ENCODE measurements around the gene STX1B. TPM values are rescaled to one million over a fixed set of nuclear protein-coding genes. Genes with fewer than 3 reads are reported as not detected.
"Not testable (repeated sequence)": the region's sequence is repeated elsewhere in the genome, so short reads cannot be mapped to it uniquely, and the experiment has no call there.

Gene STX1B
- total and polyA plus RNA-seq, 2 of the 8 experiments (the other 6 are each of a cell fraction or from before 2014, with no cell fraction given): 8.9 to 20.2 TPM

DNA sequence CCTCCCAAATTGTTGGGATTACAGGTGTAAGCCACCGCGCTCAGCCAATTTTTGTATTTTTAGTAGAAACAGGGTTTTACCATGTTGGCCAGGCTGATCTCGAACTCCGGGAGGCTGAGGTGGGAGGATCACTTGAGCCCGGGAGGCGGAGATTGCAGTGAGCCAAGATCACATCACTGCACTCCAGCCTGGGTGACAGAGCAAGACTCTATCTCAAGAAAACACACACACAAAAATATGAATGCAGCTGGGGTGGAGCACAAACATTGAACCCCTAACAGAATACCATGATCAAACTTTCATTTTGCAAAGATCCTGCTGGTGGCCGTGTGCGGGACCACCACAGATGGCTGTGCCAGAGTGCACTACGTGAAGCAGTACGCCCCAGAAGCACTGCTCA, 7.3 kb upstream of the STX1B start:
- not testable (repeated sequence) for H3K56ac ChIP-seq (replicated peaks; ENCODE audit: insufficient read length, low read depth, low read length); H3K4me2 ChIP-seq (ENCODE audit: insufficient read depth in 1 of 2, low read depth in 2 of 2, low read length in 2 of 2); H3K79me1 ChIP-seq (ENCODE audit: low read depth, low read length); H4K8ac ChIP-seq (ENCODE audit: extremely low read depth, insufficient read depth, low read length); H3K4ac ChIP-seq (replicated peaks; ENCODE audit: insufficient read length, low read depth, low read length); H2BK15ac ChIP-seq (ENCODE audit: low read length); H3K27ac ChIP-seq (ENCODE audit: low read depth, low read length); H3K23me2 ChIP-seq (ENCODE audit: low read depth, low read length); H3K4me3 ChIP-seq (ENCODE audit: extremely low read depth in 1 of 4, insufficient read depth in 2 of 4, low read depth in 3 of 4, low read length in 4 of 4); H3K36me3 ChIP-seq (ENCODE audit: control insufficient read depth in 2 of 4, insufficient read depth in 4 of 4, low read length in 3 of 4); H2BK20ac ChIP-seq (ENCODE audit: low read length); H2AK5ac ChIP-seq (ENCODE audit: low read depth, low read length); FAIRE-seq; H3K9ac ChIP-seq (replicated peaks in 1 of 4; ENCODE audit: extremely low read depth in 1 of 4, low read depth in 3 of 4, low read length in 3 of 4); H3K18ac ChIP-seq (ENCODE audit: extremely low read depth, low read length); H2BK5ac ChIP-seq (ENCODE audit: low read depth, low read length); H4K5ac ChIP-seq (ENCODE audit: insufficient read length, low read depth, low read length); H3K4me1 ChIP-seq (replicated peaks in 1 of 4; ENCODE audit: control insufficient read depth in 3 of 4, insufficient read depth in 4 of 4, low read length in 3 of 4); H2AFZ ChIP-seq (ENCODE audit: low read length); H3K9me3 ChIP-seq (ENCODE audit: insufficient read depth in 2 of 2, low read depth in 1 of 2, low read length in 1 of 2); H4K91ac ChIP-seq (replicated peaks; ENCODE audit: insufficient read length, low read length); H3K14ac ChIP-seq (ENCODE audit: insufficient read length); H3K27me3 ChIP-seq (replicated peaks in 1 of 4; ENCODE audit: control insufficient read depth in 3 of 4, extremely low read depth in 1 of 4, insufficient read depth in 3 of 4, low read length in 3 of 4); H2BK12ac ChIP-seq (ENCODE audit: low read depth, low read length); H4K20me1 ChIP-seq (replicated peaks in 1 of 2; ENCODE audit: control insufficient read depth in 1 of 2, insufficient read depth in 2 of 2, low read length in 2 of 2); H3K79me2 ChIP-seq (ENCODE audit: control insufficient read depth in 1 of 2, insufficient read depth in 2 of 2, low read length in 2 of 2); DNase-seq (ENCODE audit: low read depth in 1 of 2, low spot score in 2 of 2); H3K23ac ChIP-seq (ENCODE audit: insufficient read length); H2BK120ac ChIP-seq (replicated peaks; ENCODE audit: low read depth, low read length)
- WGBS, 2 experiments (ENCODE audit: extremely low coverage in 1 of 2, insufficient coverage in 1 of 2, insufficient read length in 1 of 2, insufficient replicate concordance in 2 of 2, low coverage in 1 of 2, low lambda C conversion rate in 2 of 2, missing lambda C conversion rate in 1 of 2): 86% methylated on average over 10 of the region's 10 CpGs; no CpG with 5 or more reads in 1 of the 2 experiments
- CTCF ChIA-PET (ENCODE audit: partially characterized antibody): interaction anchor here (1.4 to 1.6 kb wide), 2 partner anchors 24 to 25 kb away, joined by 3 to 4 read pairs; no protein-coding TSS in a partner anchor
- POLR2A ChIA-PET (ENCODE audit: partially characterized antibody): interaction anchor here (0.6 kb wide), 1 partner anchor 43 kb away, joined by 4 read pairs; no protein-coding TSS in a partner anchor
